ENCODE data around the gene SAP30BP. TPM values are rescaled to one million over a fixed set of nuclear protein-coding genes. Genes with fewer than 3 reads are reported as not detected.

The SAP30BP gene
- total RNA-seq, 1 donor from 2014 or later = 58.6 TPM

- no peak for DNase-seq (ENCODE audit: low read depth)
- no peaks in the 10 kb centered on the region for H3K36me3 ChIP-seq (ENCODE audit: control insufficient read depth, insufficient read depth, low read length)
- no peaks in the 10 kb centered on the region for H3K27me3 ChIP-seq (ENCODE audit: control insufficient read depth, insufficient read depth, low read length)
- H3K4me3 ChIP-seq (ENCODE audit: low read depth, low read length) = no peak overlapping the region
- no peak for TF ChIP-seq CTCF (IDR thresholded peaks at IDR 0.05; ENCODE audit: insufficient read depth, low read length, poor library complexity, severe bottlenecking)
Observed at GRCh38 chr17:75737133-75737962, 70.2 kb downstream of the SAP30BP start.

GRCh38 chr17:75738218-75738802 lies 71.2 kb downstream of the SAP30BP start:
- no peak for TF ChIP-seq CTCF (IDR thresholded peaks at IDR 0.05; ENCODE audit: insufficient read depth, low read length, poor library complexity, severe bottlenecking)
- Histone ChIP-seq H3K36me3 (ENCODE audit: control insufficient read depth, insufficient read depth, low read length) (no peaks in the 10 kb centered on the region), H3K27me3 (ENCODE audit: control insufficient read depth, insufficient read depth, low read length) (no peaks in the 10 kb centered on the region), H3K4me3 (ENCODE audit: low read depth, low read length) (no peak overlapping the region)
- DNase-seq (ENCODE audit: low read depth) = no peak

- Histone ChIP-seq H3K27me3 (ENCODE audit: control insufficient read depth, insufficient read depth, low read length) (no peaks in the 10 kb centered on the region), H3K4me3 (ENCODE audit: low read depth, low read length) (no peak overlapping the region), H3K36me3 (ENCODE audit: control insufficient read depth, insufficient read depth, low read length) (no peaks in the 10 kb centered on the region)
- DNase-seq (ENCODE audit: low read depth) = no peak
- TF ChIP-seq CTCF (IDR thresholded peaks at IDR 0.05; ENCODE audit: insufficient read depth, low read length, poor library complexity, severe bottlenecking) = no peak
Observed at GRCh38 chr17:75739174-75739573, 72.0 kb downstream of the SAP30BP start.

DNA sequence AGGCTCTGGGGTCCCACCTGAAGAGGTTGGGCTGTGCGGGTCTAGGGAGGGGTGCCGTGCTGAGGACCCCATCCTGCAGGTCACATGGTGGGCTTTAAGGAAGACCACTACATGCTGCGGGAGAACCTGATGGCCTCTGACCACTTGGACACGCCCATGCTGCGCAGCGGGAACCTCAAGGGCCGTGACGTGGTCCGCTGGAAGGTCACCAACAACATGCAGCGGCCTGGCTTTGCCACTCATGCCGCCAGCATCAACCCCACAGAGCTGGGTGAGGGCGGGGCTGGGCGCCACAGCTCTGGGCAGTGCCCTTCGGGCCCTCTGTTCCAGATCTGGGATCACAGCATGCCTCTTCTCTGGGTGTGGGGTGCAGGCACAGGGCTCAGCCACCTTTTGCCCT lies 72.7 kb downstream of the SAP30BP start:
- Histone ChIP-seq H3K36me3 (ENCODE audit: control insufficient read depth, insufficient read depth, low read length) (no peaks in the 10 kb centered on the region), H3K27me3 (ENCODE audit: control insufficient read depth, insufficient read depth, low read length) (no peaks in the 10 kb centered on the region), H3K4me3 (ENCODE audit: low read depth, low read length) (no peak overlapping the region)
- TF ChIP-seq CTCF (IDR thresholded peaks at IDR 0.05; ENCODE audit: insufficient read depth, low read length, poor library complexity, severe bottlenecking) = no peak
- DNase-seq (ENCODE audit: low read depth) = no peak

- no peak overlapping the region for H3K4me3 ChIP-seq (ENCODE audit: low read depth, low read length)
- H3K36me3 ChIP-seq (ENCODE audit: control insufficient read depth, insufficient read depth, low read length) = no peaks in the 10 kb centered on the region
- H3K27me3 ChIP-seq (ENCODE audit: control insufficient read depth, insufficient read depth, low read length) = no peaks in the 10 kb centered on the region
- DNase-seq (ENCODE audit: low read depth) = no peak
- TF ChIP-seq CTCF (IDR thresholded peaks at IDR 0.05; ENCODE audit: insufficient read depth, low read length, poor library complexity, severe bottlenecking) = no peak
Observed at GRCh38 chr17:75740215-75740614, 73.1 kb downstream of the SAP30BP start.

Data from kidney epithelial cell (primary cell).